ENCODE results near the gene EXOC3L4.

GRCh38 chr14:103129301-103130016 is 34.9 kb downstream of the EXOC3L4 start:
- TF ChIP-seq CTCF (IDR thresholded peaks at IDR 0.05) (no peak), ZFX (IDR thresholded peaks at IDR 0.05; ENCODE audit: borderline replicate concordance) (no peak)
